HG03060 (cell line): ENCODE results near the gene OTUB1.
"Not testable (repeated sequence)": the region's sequence is repeated elsewhere in the genome, so short reads cannot be mapped to it uniquely, and the experiment has no call there.

Experiments used
- ATAC-seq: cut with Tn5 transposase; IDR thresholded peaks from one replicate; pipeline ENCODE4 v1.9.1; 2021; ENCODE audit warnings: low read depth, moderate number of reproducible peaks; ENCODE audit not compliant: unreplicated experiment

Gene OTUB1

DNA sequence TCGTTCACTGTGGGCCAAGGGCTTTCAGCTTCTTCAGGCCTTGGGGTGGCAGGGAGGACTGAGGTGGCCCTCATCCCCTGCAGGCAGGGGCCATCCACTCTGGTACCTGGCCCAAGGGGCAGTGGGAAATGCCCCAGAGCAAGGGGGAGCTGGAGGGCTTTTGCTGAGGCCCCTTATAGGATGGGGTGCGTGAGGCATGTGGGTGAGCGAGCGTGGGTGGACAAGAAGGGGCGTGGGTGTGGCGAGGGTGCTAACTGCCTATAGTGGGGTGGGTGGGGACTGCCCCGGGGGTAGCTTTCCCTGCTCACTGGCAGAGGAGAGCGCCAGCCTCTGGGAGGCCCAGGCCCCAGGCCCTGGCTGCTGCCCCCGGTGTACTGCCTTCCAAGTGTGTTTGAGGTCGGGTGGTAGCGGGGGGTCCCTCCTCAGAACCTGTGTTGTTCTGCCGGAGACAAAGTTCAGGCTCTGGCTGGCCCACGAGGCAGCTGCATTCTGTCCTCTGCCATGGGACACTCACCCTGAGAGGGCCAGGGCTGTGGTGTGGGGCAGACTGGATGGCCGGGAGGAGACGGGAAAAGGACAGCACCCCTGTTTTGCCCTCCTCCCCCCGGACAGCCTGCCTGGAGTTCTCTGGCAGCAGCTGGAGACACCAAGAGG lies 52.9 kb downstream of the OTUB1 start:
- no peak for ATAC-seq

DNA sequence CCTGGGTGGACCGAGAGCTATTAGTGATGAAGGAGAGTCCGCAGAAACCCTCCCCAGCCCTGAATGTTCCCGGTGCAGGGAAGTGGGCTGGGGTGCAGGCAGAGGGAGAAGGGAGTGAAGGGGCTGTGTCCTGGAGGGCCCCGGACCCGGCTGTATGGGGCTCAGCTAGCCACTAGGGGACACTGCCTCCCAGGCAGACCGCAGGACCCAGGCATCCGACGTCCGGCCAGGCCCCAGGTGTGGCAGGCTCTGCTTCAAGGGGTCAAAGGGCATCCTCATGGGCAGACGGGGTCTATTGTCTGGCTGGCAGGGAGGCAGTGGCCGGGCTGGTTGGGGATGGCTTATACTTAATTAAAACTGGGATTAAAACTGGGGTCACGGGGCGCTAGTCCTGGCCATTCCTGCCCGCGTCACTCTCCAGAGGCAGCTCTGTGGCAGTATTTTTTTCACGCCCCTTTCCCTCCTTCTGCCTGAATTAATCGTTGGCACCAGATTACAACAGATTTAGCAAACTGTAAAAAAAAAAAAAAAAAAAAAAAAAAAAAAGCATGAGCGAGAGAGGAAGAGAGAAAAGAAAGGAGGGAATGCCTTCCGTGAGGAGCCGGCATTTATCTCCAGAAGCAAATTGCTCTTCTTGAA lies 54.6 kb downstream of the OTUB1 start:
- no peak for ATAC-seq

DNA sequence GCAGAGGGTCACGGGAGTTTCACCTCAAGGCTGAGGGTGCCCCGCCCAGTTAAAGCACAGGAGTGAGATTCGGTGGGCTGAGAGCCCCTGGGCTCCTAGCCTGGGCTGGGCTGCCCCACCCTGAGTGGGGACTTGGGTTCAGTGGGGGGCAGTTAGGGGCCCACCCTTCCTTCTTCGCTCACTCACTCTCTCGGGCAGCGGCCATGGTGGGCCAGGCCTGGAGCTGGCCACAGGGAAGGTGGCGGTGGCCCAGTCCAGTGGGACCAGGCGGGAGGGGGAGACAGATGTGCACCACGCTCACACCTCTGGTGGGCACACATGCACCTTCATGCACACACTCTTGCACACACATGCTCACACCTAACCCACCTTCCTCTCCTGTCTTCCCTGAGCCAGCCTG lies 55.6 kb downstream of the OTUB1 start:
- ATAC-seq, result no peak

DNA sequence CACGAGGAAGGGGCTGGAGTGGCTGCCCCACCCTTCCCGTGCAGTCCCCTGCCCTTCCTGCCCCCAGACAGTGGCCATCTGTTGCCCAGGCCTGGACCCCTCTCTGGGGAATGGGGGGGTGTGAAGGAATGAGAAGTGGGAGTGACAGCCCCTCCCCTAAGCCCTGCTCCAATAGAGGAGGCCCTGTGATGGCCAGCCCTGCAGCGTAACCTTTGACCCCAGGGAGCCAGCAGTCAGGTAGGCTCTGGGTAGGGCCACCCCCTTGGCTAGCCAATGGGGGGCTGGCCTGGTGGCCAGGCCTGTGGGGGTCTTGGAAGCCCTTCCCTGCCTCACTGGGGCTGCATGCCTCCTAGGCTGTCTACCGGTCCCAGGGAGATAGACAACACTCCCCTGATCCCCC lies 56.1 kb downstream of the OTUB1 start:
- ATAC-seq, result no peak

DNA sequence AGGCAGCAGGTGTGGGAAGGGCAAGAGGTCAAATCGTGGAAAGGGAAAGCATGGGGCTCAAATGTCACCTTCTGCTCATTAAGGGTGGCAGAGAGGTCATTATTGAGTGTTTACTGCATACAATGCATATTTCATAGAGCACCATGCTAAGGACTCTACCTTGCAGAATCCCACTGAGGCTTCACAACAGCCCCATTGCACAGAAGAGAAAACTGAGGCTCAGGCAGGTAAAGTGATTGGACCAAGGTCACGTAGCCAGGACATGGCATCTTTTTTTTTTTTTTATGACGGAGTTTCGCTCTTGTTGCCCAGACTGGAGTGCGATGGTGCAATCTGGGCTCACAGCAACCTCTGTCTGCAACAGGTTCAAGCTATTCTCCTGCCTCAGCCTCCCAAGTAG lies 57.3 kb downstream of the OTUB1 start:
- ATAC-seq, result no peak

DNA sequence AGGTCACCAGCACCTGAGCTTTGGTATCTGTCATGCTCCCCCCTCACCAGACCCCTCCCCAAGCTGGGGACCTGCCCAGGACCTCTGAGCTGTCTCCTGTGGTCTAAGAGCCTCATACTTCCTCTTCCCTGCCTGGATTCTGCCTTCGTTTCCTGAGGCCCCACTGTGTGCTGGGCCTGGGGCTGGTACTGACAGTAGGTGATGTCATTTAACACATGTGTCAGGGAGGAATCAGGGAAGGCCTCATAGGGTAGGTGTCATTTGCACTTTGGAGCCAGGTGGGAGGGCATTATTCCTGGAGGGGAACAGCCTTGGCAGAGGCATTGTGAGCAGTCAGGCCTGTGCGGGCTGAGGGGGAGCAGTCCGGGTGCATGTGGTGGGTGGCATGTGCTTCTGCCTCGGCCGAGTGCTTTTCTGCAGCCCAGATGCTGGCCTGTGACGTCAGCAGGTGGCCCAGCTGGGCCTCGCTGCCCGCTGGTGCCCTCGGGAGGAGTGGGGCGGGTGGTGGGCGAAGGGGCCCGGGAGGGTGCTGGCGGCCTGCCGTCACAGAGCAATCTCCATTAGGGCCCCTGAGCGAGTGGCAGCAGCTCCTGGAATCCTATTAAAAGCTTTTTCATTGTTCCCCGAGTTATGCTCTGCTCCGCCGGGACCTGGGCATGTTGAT lies 58.6 kb downstream of the OTUB1 start:
- ATAC-seq, result no peak

DNA sequence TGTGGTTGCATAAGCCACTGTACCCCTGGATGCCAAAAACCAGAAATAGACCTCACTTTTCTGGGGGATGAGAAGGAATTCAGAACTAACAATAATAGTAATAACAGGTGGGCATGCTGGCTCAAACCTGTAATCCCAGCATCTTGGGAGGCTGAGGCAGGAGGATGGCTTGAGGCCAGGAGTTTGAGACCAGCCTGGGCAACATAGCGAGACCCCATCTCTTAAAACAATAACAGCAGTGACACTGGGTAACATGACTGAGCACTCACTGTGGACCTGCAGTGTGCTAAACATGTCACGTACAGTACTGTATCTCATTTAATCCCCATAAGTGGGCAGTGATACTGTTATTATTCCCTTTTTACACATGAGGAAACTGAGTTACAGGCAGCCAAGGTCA lies 59.5 kb downstream of the OTUB1 start:
- ATAC-seq, result no peak

DNA sequence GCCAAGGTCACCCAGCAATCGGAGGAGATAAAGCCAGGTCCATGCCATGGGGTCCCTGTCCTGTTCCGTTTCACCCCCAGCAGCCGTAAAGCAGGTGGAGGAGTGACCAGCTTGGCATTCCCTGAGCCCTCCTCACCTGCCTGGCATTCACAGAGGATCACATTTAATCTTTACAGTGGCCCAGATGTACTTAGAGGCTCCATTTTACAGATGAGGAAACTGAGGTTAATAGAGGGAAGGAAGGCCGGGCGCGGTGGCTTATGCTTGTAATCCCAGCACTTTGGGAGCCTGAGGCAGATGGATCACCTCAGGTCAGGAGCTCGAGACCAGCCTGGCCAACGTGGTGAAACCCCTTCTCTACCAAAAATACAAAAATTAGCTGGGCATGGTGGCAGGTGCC lies 61.1 kb downstream of the OTUB1 start:
- not testable (repeated sequence) for ATAC-seq
